Progenitor cell of endocrine pancreas (in vitro differentiated cells): ENCODE data around the gene SPANXB1. TPM values are rescaled to one million over a fixed set of nuclear protein-coding genes. Genes with fewer than 3 reads are reported as not detected.
"Not testable (repeated sequence)": the region's sequence is repeated elsewhere in the genome, so short reads cannot be mapped to it uniquely, and the experiment has no call there.

ENCODE experiments used
- DNase-seq: peaks from one replicate; pipeline ENCODE4 v3.0.0; 2021; ENCODE audit warnings: low spot score; ENCODE audit not compliant: unreplicated experiment
- H3K27ac Mint-ChIP-seq: 2 replicates; pipeline ENCODE4 v1.8.0; 2021; ENCODE audit warnings: mild to moderate bottlenecking, moderate library complexity, mixed read lengths
- H3K27me3 Mint-ChIP-seq: 2 replicates; pipeline ENCODE4 v1.8.0; 2021; ENCODE audit warnings: mixed read lengths
- H3K36me3 Mint-ChIP-seq: 2 replicates; pipeline ENCODE4 v1.8.0; 2022; ENCODE audit warnings: mixed read lengths; ENCODE audit not compliant: insufficient read depth
- H3K4me1 Mint-ChIP-seq: 2 replicates; pipeline ENCODE4 v1.8.0; 2021; ENCODE audit warnings: low read depth, mixed read lengths
- H3K4me3 Mint-ChIP-seq: 2 replicates; pipeline ENCODE4 v1.8.0; 2021; ENCODE audit warnings: low read depth, mild to moderate bottlenecking, moderate library complexity, mixed read lengths
- H3K9me3 Mint-ChIP-seq: 2 replicates; pipeline ENCODE4 v1.8.0; 2021; ENCODE audit warnings: low read depth, mixed read lengths
- total RNA-seq: library from RNA; stranded (reverse); gene quantifications from 2 replicates; pipeline ENCODE4 v1.2.1, GENCODE V29; 2021

SPANXB1 gene
- total RNA-seq, 1 donor from 2014 or later = not detected

- not testable (repeated sequence) for H3K4me1 Mint-ChIP-seq, H3K36me3 Mint-ChIP-seq, H3K27ac Mint-ChIP-seq, DNase-seq, H3K27me3 Mint-ChIP-seq, H3K9me3 Mint-ChIP-seq, H3K4me3 Mint-ChIP-seq
Measured at GRCh38 chrX:141049878-141050277, 47.5 kb downstream of the SPANXB1 start.

GRCh38 chrX:141052098-141052497, 49.7 kb downstream of the SPANXB1 start:
- not testable (repeated sequence) for H3K9me3 Mint-ChIP-seq, H3K36me3 Mint-ChIP-seq, H3K27ac Mint-ChIP-seq, DNase-seq, H3K4me3 Mint-ChIP-seq, H3K27me3 Mint-ChIP-seq, H3K4me1 Mint-ChIP-seq

Other genes with a start within 250 kb of the SPANXB1 start
- 53.8 and 59.8 TPM in 2 replicates for gene LDOC1, start 174.5 kb downstream of the SPANXB1 start, total RNA-seq
- not detected in 2 replicates for gene SPANXC, start 239.9 kb downstream of the SPANXB1 start, total RNA-seq